Measurements from ENCODE around the gene MRAS. TPM values are rescaled to one million over a fixed set of nuclear protein-coding genes. Genes with fewer than 3 reads are reported as not detected.

MRAS gene
- total RNA-seq, 1 donor from 2014 or later, result 17.2 TPM

GRCh38 chr3:138329127-138329983 lies 19.0 kb upstream of the MRAS start, which contains the start of gene NME9:
NME9 (minus strand) TSS chr3:138329851; CDS start chr3:138329335, 516 bp downstream.
- H3K4me3 ChIP-seq (ENCODE audit: low read depth, low read length), result peak within 1 kb of the TSS; percentile 78
- DNase-seq (ENCODE audit: low read depth), result no peak

DNA sequence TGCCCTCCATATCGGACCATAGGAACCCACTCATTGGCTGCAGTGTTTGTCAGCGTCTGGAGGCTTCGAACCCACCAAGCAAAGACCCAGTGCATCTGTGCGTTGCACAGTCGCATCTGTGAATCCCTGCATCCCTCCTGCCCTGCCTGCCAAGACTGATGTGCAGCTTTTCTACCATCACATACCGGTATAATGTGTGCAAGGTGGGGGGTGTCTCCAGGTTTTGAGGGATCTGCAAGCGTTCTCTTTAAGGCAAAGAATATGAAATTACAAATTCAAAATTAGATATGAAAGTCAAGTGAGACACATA lies 18.4 kb upstream of the MRAS start:
- H3K4me3 ChIP-seq (ENCODE audit: low read depth, low read length), result peak overlapping the region; percentile 78
- no peak for TF ChIP-seq CTCF (conservative IDR thresholded peaks at IDR 0.05; ENCODE audit: low read depth, low read length)
- no peak for DNase-seq (ENCODE audit: low read depth)

More at GRCh38 chr3:138329127-138329983, 19.0 kb upstream of the MRAS start, which contains the start of gene NME9:
- peak; percentile 75 for TF ChIP-seq CTCF (conservative IDR thresholded peaks at IDR 0.05; ENCODE audit: low read depth, low read length)

GRCh38 chr3:138331143-138331894 lies 17.1 kb upstream of the MRAS start:
- DNase-seq (ENCODE audit: low read depth), result no peak
- peak; percentile 41 for TF ChIP-seq CTCF (conservative IDR thresholded peaks at IDR 0.05; ENCODE audit: low read depth, low read length)

GRCh38 chr3:138332472-138333073 lies 15.8 kb upstream of the MRAS start:
- no peak for DNase-seq (ENCODE audit: low read depth)
- H3K4me3 ChIP-seq (ENCODE audit: low read depth, low read length), result no peak overlapping the region
- TF ChIP-seq CTCF (conservative IDR thresholded peaks at IDR 0.05; ENCODE audit: low read depth, low read length), result peak; percentile 72

More at GRCh38 chr3:138331143-138331894, 17.1 kb upstream of the MRAS start:
- H3K4me3 ChIP-seq (ENCODE audit: low read depth, low read length), result no peak overlapping the region

DNA sequence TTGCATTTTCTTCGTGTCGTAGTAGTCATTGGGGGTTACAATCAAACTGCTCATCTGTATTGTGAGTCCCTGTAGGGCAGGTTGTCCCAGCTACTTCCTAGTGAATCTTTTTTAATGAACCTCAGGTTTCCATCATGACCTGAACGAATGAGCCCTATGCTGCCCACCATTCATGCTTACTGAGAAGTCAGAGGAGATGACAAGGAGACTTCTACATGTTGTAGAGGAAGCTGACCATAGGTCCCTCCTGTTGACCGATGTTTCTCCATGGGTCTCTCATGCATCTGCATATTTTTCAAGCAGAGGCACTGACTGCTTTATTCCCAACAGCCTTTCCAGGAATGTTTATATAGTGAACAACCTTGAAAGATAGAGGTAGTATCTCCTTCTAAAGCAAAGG lies 13.8 kb upstream of the MRAS start:
- no peak for TF ChIP-seq CTCF (conservative IDR thresholded peaks at IDR 0.05; ENCODE audit: low read depth, low read length)
- no peak overlapping the region for H3K4me3 ChIP-seq (ENCODE audit: low read depth, low read length)
- DNase-seq (ENCODE audit: low read depth), result no peak

GRCh38 chr3:138336454-138336999 lies 11.9 kb upstream of the MRAS start:
- no peak for TF ChIP-seq CTCF (conservative IDR thresholded peaks at IDR 0.05; ENCODE audit: low read depth, low read length)
- DNase-seq (ENCODE audit: low read depth), result no peak
- H3K4me3 ChIP-seq (ENCODE audit: low read depth, low read length), result no peak overlapping the region

Measured in epithelial cell of proximal tubule (primary cell).